HepG2 (cell line): ENCODE data around the gene SIAE.

ENCODE experiments used
- EZH2 ChIP-seq: conservative IDR thresholded peaks from 2 replicates; pipeline ENCODE4 v1.6.1; 2012; ENCODE audit warnings: mild to moderate bottlenecking, low read depth, low read length, moderate library complexity
- FOXK2 ChIP-seq: fragments of 450-650 bp; IDR thresholded peaks from 2 replicates; pipeline ENCODE4 v1.6.1; 2016
- NFKB2 ChIP-seq: sonication (generic); formaldehyde crosslinking; IDR thresholded peaks from 2 replicates; pipeline ENCODE4 v1.4.0; 2020; ENCODE audit warnings: missing genetic modification reagents, borderline replicate concordance
- NR2C2 ChIP-seq: sonication (generic); formaldehyde crosslinking; IDR thresholded peaks from 2 replicates; pipeline ENCODE4 v1.4.0; 2020; ENCODE audit warnings: missing genetic modification reagents, mild to moderate bottlenecking, moderate library complexity, borderline replicate concordance
- ZKSCAN1 ChIP-seq: fragments of 150-350 bp; IDR thresholded peaks from 2 replicates; pipeline ENCODE4 v1.6.1; 2014; ENCODE audit warnings: low read length
- ZNF331 ChIP-seq: sonication (generic); formaldehyde crosslinking; IDR thresholded peaks from 2 replicates; pipeline ENCODE4 v1.4.0; 2020; ENCODE audit warnings: missing genetic modification reagents
- TF ChIP-seq, protein P1 (sequence below): sonication (generic); formaldehyde crosslinking; IDR thresholded peaks from 2 replicates; pipeline ENCODE4 v1.4.0; 2020; ENCODE audit warnings: missing genetic modification reagents
- TF ChIP-seq, protein P2 (sequence below): sonication (generic); formaldehyde crosslinking; IDR thresholded peaks from 2 replicates; pipeline ENCODE4 v1.4.0; 2020; ENCODE audit warnings: missing genetic modification reagents
- TF ChIP-seq, protein P3 (sequence below): sonication (generic); formaldehyde crosslinking; IDR thresholded peaks from 2 replicates; pipeline ENCODE4 v1.8.0; 2022; ENCODE audit warnings: mild to moderate bottlenecking, missing genetic modification reagents, moderate library complexity

DNA sequence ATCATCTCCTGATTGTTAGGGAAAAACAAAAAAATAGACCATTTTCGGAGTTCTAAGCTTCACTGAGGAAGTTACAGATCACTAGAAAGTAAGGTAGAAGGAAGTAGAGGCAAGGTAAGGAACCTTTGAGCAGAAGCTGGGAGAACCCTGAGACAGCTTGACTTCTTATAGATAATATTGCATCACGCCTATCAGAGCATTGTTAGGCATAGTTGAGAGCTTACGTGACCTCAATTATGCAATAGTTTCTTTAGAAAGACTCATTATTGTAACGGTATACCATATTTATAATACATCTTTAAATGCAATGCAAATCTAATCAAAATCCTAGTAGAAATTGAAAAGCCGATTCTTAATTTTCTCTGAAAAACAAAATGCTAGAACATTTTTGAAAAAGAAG lies 46.0 kb downstream of the SIAE start:
- no peak for TF ChIP-seq NFKB2
- TF ChIP-seq, protein P1, sequence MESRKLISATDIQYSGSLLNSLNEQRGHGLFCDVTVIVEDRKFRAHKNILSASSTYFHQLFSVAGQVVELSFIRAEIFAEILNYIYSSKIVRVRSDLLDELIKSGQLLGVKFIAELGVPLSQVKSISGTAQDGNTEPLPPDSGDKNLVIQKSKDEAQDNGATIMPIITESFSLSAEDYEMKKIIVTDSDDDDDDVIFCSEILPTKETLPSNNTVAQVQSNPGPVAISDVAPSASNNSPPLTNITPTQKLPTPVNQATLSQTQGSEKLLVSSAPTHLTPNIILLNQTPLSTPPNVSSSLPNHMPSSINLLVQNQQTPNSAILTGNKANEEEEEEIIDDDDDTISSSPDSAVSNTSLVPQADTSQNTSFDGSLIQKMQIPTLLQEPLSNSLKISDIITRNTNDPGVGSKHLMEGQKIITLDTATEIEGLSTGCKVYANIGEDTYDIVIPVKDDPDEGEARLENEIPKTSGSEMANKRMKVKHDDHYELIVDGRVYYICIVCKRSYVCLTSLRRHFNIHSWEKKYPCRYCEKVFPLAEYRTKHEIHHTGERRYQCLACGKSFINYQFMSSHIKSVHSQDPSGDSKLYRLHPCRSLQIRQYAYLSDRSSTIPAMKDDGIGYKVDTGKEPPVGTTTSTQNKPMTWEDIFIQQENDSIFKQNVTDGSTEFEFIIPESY: no peak
- TF ChIP-seq NR2C2 (CRISPR knock-in tag): no peak
- TF ChIP-seq, protein P2, sequence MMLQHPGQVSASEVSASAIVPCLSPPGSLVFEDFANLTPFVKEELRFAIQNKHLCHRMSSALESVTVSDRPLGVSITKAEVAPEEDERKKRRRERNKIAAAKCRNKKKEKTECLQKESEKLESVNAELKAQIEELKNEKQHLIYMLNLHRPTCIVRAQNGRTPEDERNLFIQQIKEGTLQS: no peak
- TF ChIP-seq ZKSCAN1: no peak
- no peak for TF ChIP-seq ZNF331
- TF ChIP-seq FOXK2: no peak
- TF ChIP-seq, protein P3, sequence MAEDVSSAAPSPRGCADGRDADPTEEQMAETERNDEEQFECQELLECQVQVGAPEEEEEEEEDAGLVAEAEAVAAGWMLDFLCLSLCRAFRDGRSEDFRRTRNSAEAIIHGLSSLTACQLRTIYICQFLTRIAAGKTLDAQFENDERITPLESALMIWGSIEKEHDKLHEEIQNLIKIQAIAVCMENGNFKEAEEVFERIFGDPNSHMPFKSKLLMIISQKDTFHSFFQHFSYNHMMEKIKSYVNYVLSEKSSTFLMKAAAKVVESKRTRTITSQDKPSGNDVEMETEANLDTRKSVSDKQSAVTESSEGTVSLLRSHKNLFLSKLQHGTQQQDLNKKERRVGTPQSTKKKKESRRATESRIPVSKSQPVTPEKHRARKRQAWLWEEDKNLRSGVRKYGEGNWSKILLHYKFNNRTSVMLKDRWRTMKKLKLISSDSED: no peak
- no peak for TF ChIP-seq EZH2
